NOMO-1 treated with dmso at 0.1 percent for 144 hours (cell line): ENCODE results near the gene TARDBP.
"Not testable (repeated sequence)": the region's sequence is repeated elsewhere in the genome, so short reads cannot be mapped to it uniquely, and the experiment has no call there.

Experiments
- DNase-seq: peaks from one replicate; lab custom pipeline; 2025; ENCODE audit not compliant: unreplicated experiment; lab: John Stamatoyannopoulos, UW

TARDBP gene

DNA sequence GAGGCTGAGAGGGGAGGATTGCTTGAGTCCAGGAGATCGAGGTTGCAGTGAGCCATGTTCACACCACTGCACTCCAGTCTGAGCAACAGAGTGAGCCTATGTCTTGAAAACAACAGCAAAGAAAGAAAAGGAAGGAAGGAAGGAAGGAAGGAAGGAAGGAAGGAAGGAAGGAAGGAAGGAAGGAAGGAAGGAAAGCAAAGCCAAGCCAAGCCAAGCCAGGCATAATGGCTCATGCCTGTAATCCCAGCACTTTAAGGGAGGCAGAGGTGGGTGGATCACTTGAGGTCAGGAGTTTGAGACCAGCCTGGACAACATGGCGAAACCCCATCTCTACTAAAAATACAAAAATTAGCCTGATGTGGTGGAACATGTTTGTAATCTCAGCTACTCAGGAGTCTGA, 20.4 kb upstream of the TARDBP start:
- not testable (repeated sequence) for DNase-seq

DNA sequence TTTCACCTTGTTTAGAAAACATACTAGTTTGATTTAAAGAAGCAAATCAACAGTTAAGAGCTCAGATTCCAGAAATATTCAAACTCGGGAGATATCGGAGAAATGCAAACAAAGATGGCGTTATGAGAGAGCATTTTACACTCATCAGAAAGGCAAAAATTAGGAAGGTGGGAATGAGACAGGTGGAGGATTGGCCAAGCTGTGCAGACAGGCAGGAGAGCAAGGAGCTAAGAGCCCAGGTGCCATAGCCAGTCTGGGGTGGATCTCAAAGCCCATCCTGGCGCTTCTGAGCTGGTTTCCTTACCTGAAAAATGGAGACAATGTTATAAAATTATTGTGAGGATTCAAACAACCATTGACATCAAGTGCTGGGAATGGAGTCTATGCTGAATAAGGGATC, 19.6 kb upstream of the TARDBP start:
- DNase-seq, result no peak

DNA sequence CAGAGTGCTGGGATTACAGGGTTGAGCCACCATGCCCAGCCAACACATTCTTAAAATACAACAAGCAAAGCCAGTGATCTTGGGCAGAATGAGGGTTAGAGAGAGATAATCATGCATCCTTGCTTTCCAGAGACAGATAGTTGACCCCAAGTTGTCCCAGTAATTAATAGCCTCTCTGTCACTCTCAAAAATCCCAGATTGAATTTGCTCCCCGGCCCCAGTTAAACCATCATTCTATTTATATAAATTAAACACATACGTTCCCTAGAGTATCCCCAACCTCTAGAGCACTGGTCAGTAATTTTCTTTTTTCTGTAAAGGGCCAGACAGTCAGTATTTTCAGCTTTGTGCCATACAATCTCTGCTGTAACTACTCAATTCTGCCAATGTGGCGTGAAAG, 16.4 kb upstream of the TARDBP start:
- DNase-seq, result no peak

DNA sequence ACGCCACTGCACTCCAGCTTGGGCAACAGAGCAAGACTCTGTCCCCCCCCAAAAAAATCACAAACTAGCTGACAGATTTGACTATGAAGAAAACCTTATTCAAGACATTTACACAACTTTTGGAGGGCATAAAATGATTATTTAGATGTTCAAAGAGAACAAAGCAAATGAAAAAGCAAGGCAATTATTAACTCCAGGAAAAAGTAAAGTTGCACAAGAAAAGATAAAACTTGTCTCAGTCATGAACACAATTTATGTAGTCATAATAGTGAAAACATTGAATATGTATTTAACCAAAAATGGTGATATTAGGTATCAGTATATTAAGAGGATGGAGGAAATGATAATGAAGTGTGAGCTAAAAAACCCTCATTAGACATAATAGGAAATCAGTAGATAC, 11.9 kb upstream of the TARDBP start:
- no peak for DNase-seq

DNA sequence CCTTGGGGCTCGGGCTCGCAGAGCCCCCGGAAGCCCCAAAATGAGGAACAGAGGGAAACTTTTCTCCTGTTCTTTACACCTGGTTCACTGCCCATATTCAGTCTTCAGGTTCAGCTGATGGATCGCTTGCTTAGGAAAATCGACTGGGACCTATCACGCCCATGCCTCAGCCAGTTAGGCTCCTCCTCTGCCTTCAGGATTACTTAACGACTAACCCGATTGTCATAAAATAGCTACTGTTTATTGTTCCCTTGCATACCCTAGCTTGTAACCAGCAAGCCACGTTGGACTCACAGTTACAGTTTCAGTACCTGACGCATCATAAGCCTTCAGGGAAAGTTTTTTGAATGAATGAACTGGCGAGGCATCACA, 692 bp downstream of the TARDBP start:
- no peak for DNase-seq

DNA sequence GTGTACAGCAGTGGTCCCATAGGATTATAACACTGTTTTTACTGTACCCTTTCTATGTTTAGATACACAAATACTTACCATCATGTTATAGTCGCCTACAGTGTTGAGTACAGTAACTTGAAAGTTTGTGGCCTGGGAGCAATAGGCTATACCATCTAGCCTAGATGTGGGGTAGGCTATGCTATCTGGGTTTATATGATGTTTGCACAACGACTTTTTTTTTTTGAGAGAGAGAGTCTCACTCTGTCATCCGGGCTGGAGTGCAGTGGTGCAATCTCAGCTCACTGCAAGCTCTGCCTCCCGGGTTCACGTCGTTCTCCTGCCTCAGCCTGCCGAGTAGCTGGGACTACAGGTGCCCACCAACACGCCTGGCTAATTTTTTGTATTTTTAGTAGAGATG, 6.9 kb downstream of the TARDBP start:
- not testable (repeated sequence) for DNase-seq

DNA sequence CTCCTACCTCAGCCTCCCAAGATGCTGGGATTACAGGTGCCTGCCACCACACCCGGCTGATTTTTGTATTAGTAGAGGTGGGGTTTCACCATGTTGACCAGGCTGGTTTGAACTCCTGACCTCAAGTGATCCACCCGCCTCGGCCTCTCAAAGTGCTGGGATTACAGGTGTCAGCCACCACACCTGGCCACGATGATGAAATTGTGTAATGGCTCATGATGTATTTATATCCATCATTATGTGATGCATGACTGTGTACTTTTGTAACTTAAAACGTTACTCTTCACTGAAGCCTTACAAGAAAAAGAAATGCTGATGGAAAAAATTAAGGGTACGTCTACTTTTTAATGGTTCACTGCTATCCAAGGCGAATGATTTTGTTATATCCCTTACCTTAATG, 7.5 kb downstream of the TARDBP start:
- DNase-seq, result no peak

DNA sequence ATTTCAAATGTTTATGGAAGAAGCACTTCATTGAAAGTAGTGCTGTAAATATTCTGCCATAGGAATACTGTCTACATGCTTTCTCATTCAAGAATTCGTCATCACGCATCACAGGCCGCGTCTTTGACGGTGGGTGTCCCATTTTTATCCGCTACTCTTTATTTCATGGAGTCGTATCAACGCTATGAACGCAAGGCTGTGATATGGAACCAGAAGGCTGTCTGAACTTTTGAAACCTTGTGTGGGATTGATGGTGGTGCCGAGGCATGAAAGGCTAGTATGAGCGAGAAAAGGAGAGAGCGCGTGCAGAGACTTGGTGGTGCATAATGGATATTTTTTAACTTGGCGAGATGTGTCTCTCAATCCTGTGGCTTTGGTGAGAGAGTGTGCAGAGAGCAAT, 10.7 kb downstream of the TARDBP start:
- DNase-seq, result no peak

DNA sequence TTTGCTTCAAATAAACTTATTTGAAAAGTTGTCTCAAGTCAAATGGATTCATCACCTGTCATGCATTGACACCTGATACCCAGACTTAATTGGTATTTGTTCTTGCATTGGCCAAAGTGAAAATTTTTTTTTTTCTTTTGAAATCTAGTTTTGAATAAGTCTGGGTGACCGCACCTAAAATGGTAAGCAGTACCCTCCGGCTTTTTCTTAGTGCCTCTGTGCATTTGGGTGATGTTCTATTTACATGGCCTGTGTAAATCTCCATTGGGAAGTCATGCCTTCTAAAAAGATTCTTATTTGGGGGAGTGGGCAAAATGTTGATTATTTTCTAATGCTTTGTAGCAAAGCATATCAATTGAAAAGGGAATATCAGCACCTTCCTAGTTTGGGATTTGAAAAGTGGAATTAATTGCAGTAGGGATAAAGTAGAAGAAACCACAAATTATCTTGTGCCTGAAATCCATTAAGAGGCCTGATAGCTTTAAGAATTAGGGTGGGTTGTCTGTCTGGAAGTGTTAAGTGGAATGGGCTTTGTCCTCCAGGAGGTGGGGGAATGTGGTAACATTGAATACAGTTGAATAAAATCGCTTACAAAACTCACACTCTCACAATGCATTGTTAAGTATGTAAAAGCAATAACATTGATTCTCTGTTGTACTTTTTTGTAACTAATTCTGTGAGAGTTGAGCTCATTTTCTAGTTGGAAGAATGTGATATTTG, 11.9 kb downstream of the TARDBP start:
- DNase-seq, result no peak

DNA sequence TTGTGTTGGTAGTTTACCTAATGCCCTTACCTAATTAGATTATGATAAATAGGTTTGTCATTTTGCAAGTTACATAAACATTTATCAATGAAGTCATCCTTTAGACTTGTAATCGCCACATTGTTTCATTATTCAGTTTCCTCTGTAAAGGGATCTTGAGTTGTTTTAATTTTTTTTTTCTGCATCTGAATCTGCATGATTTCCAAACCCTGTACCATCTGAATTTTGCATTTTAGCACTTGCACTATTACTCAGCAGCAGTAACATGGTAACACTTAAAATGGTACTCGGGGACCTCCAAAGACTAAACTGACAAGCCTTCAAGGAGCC, 12.4 kb downstream of the TARDBP start:
- no peak for DNase-seq

DNA sequence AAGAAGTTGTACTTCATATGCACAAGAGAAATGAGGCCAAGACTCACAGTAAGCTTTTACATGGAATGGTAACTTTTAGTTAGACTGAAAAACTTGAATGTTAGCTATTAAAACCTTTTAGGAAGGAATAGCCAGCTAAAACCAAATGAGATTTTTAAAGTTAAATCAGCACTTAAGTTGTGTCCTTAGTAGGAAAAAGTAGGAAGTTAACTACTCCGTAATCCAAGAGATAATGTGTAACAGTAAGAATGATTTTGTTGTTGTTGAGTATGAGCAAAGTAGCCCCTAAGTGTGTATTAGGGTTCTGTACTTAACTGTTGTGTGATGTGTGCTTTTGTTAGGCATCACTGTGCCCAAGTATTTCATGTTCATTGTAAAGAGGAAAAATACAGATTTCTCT, 13.2 kb downstream of the TARDBP start:
- DNase-seq, result no peak

DNA sequence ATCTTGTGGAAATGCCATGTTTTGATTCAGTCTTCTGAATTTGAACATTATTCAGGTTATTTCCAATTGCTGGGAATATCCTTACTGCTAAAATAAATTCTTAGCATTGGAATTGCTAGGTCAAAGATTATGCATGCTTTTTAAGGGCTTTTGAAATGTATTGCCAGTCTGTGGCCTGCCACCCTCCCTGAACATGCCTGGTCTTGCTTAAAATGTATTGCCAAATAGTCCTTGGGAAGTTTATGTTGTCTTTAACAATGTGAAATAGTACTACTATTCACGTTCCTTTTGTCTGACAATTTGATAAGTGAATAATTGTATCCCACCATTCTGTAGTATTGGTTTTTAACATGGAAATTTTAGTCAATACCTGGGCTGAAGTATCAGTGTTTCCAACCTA, 13.6 kb downstream of the TARDBP start:
- no peak for DNase-seq

DNA sequence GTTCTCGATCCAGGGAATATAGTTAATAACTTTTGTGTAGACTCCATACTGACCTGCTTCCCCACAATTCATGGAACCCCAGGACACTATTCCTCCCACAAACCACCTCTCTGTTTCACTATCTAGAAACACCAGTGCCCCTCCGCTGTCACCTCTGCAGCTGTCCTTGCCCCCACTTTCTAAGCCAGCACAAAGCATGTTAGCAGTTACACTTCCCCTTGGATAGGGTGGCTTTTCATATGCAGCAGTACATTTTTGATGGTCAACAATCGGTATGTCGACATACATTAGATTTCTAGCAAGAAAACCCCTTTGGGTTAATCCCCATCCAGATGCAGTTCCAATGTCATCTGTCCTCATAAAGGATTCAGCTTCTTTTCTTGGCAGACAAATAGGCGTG, 14.4 kb downstream of the TARDBP start:
- no peak for DNase-seq

DNA sequence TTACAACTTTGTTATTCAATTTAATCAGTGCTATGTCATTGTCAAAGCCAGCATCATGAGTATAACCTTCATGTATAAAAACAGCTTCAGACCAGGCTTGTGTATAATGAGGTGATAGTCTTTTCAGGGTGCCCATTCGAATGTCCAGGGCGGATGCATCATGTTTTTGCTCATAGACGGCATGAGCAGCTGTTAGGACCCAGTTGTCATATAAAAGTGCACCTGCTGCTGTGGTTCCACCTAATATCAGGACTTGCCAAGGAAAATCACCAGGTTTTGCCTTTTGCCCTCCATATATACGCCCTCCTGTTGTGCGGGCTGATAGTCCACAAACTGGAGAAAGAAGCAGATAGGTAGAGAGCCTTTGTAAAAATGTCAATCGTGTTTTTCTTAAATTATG, 14.9 kb downstream of the TARDBP start:
- no peak for DNase-seq

DNA sequence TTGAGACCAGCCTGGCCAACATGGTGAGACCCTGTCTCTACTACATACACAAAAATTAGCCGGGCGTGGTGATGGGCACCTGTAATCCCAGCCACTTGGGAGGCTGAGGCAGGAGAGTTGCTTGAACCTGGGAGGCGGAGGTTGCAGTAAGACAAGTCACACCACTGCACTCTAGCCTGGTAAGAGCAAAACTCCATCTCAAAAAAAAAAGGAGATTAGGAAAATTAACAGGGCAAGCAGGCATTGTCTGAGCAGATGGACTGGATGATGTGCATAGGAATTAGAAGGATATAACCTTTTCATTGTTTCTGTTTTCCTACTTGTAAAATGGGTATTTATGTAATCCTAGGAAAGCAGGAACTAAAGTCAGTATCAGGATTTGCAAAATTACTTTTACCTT, 15.6 kb downstream of the TARDBP start:
- DNase-seq, result no peak

DNA sequence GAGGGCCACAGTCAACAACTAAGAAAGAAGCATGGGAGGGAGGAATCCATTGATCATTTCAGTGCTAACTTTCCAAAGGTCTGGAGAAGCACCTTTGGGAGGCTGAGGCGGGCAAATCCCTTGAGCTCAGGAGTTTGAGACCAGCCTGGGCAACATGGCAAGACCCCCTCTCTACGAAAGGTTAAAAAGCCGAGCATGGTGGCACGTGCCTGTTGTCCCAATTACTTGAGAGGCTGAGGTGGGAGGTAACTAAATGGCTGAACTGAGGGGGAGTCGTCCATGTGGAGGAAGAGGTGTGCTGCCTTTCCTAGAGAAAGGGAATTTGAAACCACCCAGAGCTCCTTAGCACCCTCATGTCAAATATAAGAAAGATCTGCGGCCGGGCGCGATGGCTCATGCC, 18.4 kb downstream of the TARDBP start:
- DNase-seq, result no peak

DNA sequence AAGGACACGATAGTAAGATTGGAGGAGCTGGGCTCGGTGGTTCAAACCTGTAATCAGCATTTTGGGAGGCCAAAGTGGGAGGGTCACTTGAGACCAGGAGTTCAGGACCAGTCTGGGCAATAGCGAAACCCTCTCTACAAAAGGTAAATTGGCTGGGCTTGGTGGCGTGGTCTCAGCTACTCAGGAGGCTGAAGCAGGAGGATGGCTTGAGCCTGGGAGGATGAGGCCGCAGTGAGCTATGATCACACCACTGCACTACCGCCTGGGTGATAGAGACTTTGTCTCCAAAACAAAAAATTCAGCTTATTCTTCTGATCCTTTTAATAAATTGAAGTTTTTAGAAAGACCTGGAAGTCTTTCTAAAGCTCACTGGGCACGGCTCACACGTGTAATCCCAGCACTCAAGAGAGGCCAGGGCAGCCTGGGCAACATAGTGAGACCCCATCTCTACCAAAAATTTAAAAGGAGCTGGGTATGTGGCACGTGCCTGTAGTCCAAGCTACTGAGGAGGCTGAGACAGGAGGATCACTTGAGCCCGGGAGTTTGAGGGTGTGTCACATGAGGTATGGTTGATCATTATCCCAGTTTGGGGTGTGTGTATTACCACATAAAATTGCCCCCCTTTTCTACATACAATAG, 19.3 kb downstream of the TARDBP start:
- DNase-seq, result no peak

DNA sequence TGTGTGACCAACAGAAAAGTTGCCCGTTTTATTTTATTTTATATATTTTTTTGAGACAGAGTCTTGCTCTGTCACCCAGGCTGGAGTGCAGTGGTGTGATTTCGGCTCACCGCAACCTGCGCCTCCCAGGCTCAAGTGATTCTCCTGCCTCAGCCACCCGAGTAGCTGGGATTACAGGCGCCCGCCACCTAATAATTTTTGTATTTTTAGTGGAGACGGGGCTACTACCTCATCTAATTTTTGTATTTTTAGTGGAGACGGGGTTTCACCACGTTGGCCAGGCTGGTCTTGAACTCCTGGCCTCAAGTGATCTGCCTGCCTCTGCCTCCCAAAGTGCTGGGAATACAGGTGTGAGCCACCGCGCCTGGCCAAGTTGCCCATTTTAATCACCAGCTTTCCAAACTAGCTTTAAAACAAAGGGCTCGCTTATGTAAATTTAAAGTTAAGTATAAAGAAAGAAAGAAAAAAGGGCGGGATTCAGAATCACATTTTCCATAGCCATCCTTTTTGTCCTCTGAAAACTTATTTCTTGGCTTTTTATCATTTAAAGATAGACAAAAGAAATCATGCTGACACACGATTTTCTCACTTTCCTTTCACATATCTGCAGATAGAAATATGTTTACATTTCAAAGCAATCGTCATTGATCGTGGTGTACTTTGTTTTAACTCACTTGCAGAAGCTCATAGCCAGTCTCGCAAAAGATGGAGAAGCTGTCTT, 24.7 kb downstream of the TARDBP start:
- not testable (repeated sequence) for DNase-seq

DNA sequence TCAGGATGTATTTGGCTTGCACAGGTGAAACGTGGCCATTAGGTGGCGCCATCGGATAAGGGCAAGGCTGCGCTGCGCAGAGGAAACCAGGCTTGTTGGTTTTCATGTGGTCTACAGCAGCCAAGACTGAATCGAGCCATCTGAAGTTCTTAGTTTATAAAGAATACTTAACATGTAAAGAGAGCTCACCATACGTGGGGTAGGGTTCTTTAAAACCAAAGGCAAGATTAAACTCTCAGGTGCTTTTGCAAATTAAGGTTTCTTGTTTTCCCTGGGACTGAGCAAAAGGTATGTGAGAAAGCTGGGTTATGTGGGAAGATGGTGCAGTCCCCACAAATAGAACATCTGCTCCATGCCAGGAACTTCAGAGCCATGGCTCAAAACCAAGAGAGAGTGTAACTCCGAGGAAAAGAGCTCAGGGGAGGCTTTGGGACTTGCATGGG, 25.3 kb downstream of the TARDBP start:
- DNase-seq, result peak; percentile 70

DNA sequence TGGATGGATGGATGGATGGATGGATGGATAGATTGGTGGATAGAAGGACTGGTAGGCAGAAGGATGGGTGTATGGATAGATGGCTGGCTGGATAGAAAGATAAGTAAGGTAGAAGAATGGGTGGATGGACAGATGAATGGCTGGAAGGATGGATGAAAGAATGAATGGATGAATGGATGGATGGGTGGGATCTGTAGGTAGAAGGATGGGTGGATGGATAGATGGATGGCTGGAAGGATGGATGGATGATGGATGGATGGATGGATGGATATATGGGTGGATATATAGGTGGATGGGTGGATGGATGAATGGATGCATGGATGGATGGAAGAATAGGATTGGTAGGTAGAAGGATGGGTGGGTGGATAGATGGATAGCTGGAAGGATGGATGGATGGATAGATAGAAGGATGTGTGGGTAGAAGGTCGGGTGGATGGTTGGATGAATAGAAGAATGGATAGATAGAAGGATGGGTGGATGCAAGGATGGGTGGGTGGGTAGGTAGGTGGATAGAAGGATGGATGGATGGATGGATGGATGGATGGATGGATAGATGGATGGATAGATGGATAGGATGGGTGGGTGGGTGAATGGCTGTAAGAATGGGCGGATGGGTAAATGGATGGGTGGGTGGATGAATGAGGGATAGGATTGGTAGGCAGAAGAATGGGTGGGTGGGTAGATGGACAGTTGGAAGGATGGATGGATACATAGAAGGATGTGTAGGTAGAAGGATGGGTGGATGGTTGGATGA, 27.1 kb downstream of the TARDBP start:
- no peak for DNase-seq

DNA sequence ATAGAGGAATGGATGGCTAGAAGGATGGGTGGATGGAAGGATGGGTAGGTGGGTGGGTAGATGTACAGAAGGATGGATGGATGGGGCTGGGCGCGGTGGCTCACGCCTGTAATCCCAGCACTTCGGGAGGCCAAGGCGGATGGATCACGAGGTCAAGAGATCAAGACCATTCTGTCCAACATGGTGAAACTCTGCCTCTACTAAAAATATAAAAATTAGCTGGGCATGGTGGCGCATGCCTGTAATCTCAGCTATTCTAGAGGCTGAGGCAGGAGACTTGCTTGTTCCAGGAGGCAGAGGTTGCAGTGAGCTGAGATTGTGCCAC, 27.6 kb downstream of the TARDBP start:
- DNase-seq, result not testable (repeated sequence)

DNA sequence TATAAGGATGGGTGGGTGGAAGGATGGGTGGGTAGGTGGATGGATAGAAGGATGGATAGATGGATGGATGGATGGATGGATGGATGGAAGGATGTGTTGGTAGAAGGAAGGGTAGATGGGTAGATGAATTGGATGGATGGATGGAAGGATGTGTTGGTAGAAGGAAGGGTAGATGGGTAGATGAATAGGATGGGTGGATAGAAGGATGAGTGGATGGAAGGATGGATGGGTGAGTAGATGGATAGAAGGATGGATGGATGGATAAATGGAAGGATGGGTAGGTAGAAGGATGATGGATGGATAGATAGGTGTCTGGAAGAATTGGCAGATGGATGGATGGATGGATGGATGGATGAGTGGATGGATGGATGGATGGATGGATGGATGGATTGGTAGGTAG, 28.6 kb downstream of the TARDBP start:
- no peak for DNase-seq
